GM23338 (cell line): ENCODE measurements around the gene NAA20.

Experiments used
- CREB1 ChIP-seq: fragments of 250-450 bp; sonication (Bioruptor Pico); IDR thresholded peaks from 2 replicates; pipeline ENCODE4 v1.5.0; 2020; ENCODE audit warnings: low read depth, mild to moderate bottlenecking, moderate library complexity
- EZH2 ChIP-seq: fragments of 200-600 bp; sonication (generic); IDR thresholded peaks from one replicate; pipeline ENCODE4 v1.8.0; 2017; ENCODE audit warnings: antibody characterized with exemption, mild to moderate bottlenecking, low read depth; ENCODE audit not compliant: unreplicated experiment
- EZH2phosphoT487 ChIP-seq: fragments of 200-600 bp; sonication (generic); IDR thresholded peaks from one replicate; pipeline ENCODE4 v1.8.1; 2018; ENCODE audit warnings: antibody characterized with exemption; ENCODE audit not compliant: unreplicated experiment
- POLR2AphosphoS5 ChIP-seq: IDR thresholded peaks from 2 replicates; pipeline ENCODE4 v1.6.1; 2016; ENCODE audit warnings: antibody characterized with exemption, low read depth
- TF ChIP-seq, protein P1 (sequence below), 2 experiments: fragments of 200-600 bp in 1 of 2; sonication (generic) in 1 of 2; conservative IDR thresholded peaks; 2 replicates each; pipeline versions ENCODE4 v1.5.1 to v1.6.1; 2016 to 2017; ENCODE audit warnings: antibody characterized with exemption in 2 of 2, low read depth in 2 of 2, mild to moderate bottlenecking in 2 of 2, moderate library complexity in 1 of 2

GRCh38 chr20:20073801-20074371 lies 56.7 kb downstream of the NAA20 start:
- TF ChIP-seq, protein P1, sequence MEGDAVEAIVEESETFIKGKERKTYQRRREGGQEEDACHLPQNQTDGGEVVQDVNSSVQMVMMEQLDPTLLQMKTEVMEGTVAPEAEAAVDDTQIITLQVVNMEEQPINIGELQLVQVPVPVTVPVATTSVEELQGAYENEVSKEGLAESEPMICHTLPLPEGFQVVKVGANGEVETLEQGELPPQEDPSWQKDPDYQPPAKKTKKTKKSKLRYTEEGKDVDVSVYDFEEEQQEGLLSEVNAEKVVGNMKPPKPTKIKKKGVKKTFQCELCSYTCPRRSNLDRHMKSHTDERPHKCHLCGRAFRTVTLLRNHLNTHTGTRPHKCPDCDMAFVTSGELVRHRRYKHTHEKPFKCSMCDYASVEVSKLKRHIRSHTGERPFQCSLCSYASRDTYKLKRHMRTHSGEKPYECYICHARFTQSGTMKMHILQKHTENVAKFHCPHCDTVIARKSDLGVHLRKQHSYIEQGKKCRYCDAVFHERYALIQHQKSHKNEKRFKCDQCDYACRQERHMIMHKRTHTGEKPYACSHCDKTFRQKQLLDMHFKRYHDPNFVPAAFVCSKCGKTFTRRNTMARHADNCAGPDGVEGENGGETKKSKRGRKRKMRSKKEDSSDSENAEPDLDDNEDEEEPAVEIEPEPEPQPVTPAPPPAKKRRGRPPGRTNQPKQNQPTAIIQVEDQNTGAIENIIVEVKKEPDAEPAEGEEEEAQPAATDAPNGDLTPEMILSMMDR (conservative IDR thresholded peaks at IDR 0.05; ENCODE audit: low read depth in 2 of 2): no peak
- TF ChIP-seq POLR2AphosphoS5 (no peak), CREB1 (CRISPR knock-in tag) (no peak), EZH2 (no peak), EZH2phosphoT487 (no peak)
